ENCODE data around the gene SULT1A1. TPM values are rescaled to one million over a fixed set of nuclear protein-coding genes. Genes with fewer than 3 reads are reported as not detected.

Gene SULT1A1
- total and polyA plus RNA-seq, 2 donors (not counting 1 experiment from before 2014, with no cell fraction given), result 4.2 to 7.1 TPM

DNA sequence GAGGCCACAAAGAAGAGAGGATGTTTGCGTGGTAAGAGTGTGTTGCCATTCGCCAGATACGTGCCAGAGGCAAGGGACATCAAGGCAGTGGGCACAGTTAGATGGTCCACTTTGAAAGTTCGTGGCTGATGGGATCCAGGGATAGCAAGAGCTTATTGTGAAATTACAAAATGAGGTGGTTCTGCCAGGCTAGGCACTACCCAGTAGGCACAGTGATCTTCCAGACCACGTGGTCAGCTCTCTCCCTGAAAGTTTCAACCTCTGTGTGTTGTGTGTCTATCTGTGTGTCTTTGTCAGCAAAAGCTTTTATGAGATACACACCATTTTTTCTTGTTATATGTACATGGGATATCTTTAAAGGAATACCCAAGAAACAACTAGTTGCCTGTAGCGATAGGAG is 46.6 kb downstream of the SULT1A1 start:
- Mint-ChIP-seq H3K9me3 (ENCODE audit: insufficient read depth) (peaks cover 7% of the 10 kb centered on the region), H3K4me3 (no peak overlapping the region), H3K4me1 (peaks cover 6% of the 10 kb centered on the region), H3K27ac (no peak overlapping the region), H3K27me3 (no peaks in the 10 kb centered on the region)
- ChIA-PET POLR2A (no interaction called here), CTCF (interaction anchor here (0.7 kb wide), 1 partner anchor 398 kb away, joined by 3 read pairs; no protein-coding TSS in a partner anchor)
- no peak for DNase-seq
- H3K4me3 ChIP-seq (ENCODE audit: control extremely low read depth in 1 of 5, extremely low read depth in 1 of 5, insufficient read depth in 1 of 5, low read depth in 2 of 5, low read length in 4 of 5), result no peak overlapping the region
- no peak for ATAC-seq (ENCODE audit: low read depth)
- no peak overlapping the region for H3K27ac ChIP-seq (ENCODE audit: low read length in 2 of 2)
- intact Hi-C loops (cut with micrococcal nuclease), result no loop called here
- H3K79me2 ChIP-seq (ENCODE audit: control insufficient read depth, insufficient read depth, low read length), result peaks cover 89% of the 10 kb centered on the region
- peaks cover 59% of the 10 kb centered on the region for H4K20me1 ChIP-seq (ENCODE audit: control insufficient read depth, insufficient read depth, low read length, poor library complexity, severe bottlenecking)
- no peak overlapping the region for H2AFZ ChIP-seq (ENCODE audit: insufficient read depth, low read depth, low read length, poor library complexity, severe bottlenecking)
- no peaks in the 10 kb centered on the region for H3K27me3 ChIP-seq (replicated peaks in 1 of 4; ENCODE audit: control extremely low read depth in 1 of 4, control insufficient read depth in 3 of 4, insufficient read depth in 4 of 4, low read length in 3 of 4)
- TF ChIP-seq EZH2 (IDR thresholded peaks at IDR 0.05; ENCODE audit: borderline replicate concordance, insufficient read depth, low read depth, low read length, poor library complexity, severe bottlenecking), result no peak
- TF ChIP-seq, protein P1, sequence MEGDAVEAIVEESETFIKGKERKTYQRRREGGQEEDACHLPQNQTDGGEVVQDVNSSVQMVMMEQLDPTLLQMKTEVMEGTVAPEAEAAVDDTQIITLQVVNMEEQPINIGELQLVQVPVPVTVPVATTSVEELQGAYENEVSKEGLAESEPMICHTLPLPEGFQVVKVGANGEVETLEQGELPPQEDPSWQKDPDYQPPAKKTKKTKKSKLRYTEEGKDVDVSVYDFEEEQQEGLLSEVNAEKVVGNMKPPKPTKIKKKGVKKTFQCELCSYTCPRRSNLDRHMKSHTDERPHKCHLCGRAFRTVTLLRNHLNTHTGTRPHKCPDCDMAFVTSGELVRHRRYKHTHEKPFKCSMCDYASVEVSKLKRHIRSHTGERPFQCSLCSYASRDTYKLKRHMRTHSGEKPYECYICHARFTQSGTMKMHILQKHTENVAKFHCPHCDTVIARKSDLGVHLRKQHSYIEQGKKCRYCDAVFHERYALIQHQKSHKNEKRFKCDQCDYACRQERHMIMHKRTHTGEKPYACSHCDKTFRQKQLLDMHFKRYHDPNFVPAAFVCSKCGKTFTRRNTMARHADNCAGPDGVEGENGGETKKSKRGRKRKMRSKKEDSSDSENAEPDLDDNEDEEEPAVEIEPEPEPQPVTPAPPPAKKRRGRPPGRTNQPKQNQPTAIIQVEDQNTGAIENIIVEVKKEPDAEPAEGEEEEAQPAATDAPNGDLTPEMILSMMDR (IDR thresholded peaks at IDR 0.05), result no peak
- 96% methylated on average over 4 of the region's 6 CpGs for WGBS (ENCODE audit: insufficient coverage)
- peaks cover 2 to 10% of the 10 kb centered on the region in 2 experiments for H3K36me3 ChIP-seq (replicated peaks in 1 of 2; ENCODE audit: control extremely low read depth in 1 of 2, control insufficient read depth in 1 of 2, extremely low read depth in 1 of 2, insufficient read depth in 2 of 2, low read length in 1 of 2)
- peaks cover 0 to 17% (median 7%) of the 10 kb centered on the region in 3 donors for H3K9me3 ChIP-seq (ENCODE audit: control extremely low read depth in 1 of 3, control insufficient read depth in 2 of 3, insufficient read depth in 1 of 3, low read length in 2 of 3)
- no peak overlapping the region for H3K4me2 ChIP-seq (replicated peaks; ENCODE audit: low read depth, low read length, poor library complexity, severe bottlenecking)
- no peaks in the 10 kb centered on the region for H3K4me1 ChIP-seq (ENCODE audit: control insufficient read depth in 2 of 2, insufficient read depth in 2 of 2, low read length in 2 of 2)
- no peak overlapping the region for H3K9ac ChIP-seq (ENCODE audit: low read length)

DNA sequence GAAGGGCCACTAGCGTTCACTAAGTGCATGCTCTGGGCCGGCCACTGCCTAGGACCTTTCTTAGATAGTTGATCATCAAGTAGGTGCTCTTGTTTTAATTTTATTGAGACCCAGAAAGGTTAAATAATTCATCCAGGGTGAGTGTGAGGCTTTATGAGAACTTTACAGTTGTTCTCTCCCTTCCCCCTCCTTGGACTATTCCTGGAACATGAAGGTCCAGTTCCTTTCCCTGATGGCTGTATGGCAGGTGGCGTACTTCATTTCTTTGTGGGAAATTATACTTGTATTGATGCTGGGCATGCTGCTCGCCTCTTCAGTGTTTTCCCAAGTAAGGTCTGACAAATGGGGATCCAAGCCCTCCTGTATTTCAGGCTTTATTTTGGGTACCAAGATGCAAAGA is 47.6 kb downstream of the SULT1A1 start:
- WGBS (ENCODE audit: insufficient coverage), result 100% methylated on average over 1 of the region's 4 CpGs
- H3K36me3 ChIP-seq (replicated peaks in 1 of 2; ENCODE audit: control extremely low read depth in 1 of 2, control insufficient read depth in 1 of 2, extremely low read depth in 1 of 2, insufficient read depth in 2 of 2, low read length in 1 of 2), result peaks cover 2 to 14% of the 10 kb centered on the region in 2 experiments
- H3K4me2 ChIP-seq (replicated peaks; ENCODE audit: low read depth, low read length, poor library complexity, severe bottlenecking), result no peak overlapping the region
- peaks cover 89% of the 10 kb centered on the region for H3K79me2 ChIP-seq (ENCODE audit: control insufficient read depth, insufficient read depth, low read length)
- CTCF ChIA-PET, result no interaction called here
- peaks cover 51% of the 10 kb centered on the region for H4K20me1 ChIP-seq (ENCODE audit: control insufficient read depth, insufficient read depth, low read length, poor library complexity, severe bottlenecking)
- H3K9me3 ChIP-seq (ENCODE audit: control extremely low read depth in 1 of 3, control insufficient read depth in 2 of 3, insufficient read depth in 1 of 3, low read length in 2 of 3), result peaks cover 0 to 16% (median 4%) of the 10 kb centered on the region in 3 donors
- ATAC-seq (ENCODE audit: low read depth) (no peak), DNase-seq (no peak)
- H2AFZ ChIP-seq (ENCODE audit: insufficient read depth, low read depth, low read length, poor library complexity, severe bottlenecking), result no peak overlapping the region
- peaks cover 8% of the 10 kb centered on the region for H3K4me1 Mint-ChIP-seq
- no peaks in the 10 kb centered on the region for H3K27me3 Mint-ChIP-seq
- no peaks in the 10 kb centered on the region for H3K27me3 ChIP-seq (replicated peaks in 1 of 4; ENCODE audit: control extremely low read depth in 1 of 4, control insufficient read depth in 3 of 4, insufficient read depth in 4 of 4, low read length in 3 of 4)
- TF ChIP-seq, protein P1 (IDR thresholded peaks at IDR 0.05), result no peak
- TF ChIP-seq EZH2 (IDR thresholded peaks at IDR 0.05; ENCODE audit: borderline replicate concordance, insufficient read depth, low read depth, low read length, poor library complexity, severe bottlenecking), result no peak
- no peak overlapping the region for H3K4me3 Mint-ChIP-seq
- POLR2A ChIA-PET, result no interaction called here
- H3K4me3 ChIP-seq (ENCODE audit: control extremely low read depth in 1 of 5, extremely low read depth in 1 of 5, insufficient read depth in 1 of 5, low read depth in 2 of 5, low read length in 4 of 5), result no peak overlapping the region
- no peaks in the 10 kb centered on the region for H3K4me1 ChIP-seq (ENCODE audit: control insufficient read depth in 2 of 2, insufficient read depth in 2 of 2, low read length in 2 of 2)
- no peak overlapping the region for H3K27ac ChIP-seq (ENCODE audit: low read length in 2 of 2)
- H3K9me3 Mint-ChIP-seq (ENCODE audit: insufficient read depth), result peaks cover 2% of the 10 kb centered on the region
- H3K27ac Mint-ChIP-seq, result no peak overlapping the region
- no peak overlapping the region for H3K9ac ChIP-seq (ENCODE audit: low read length)
- intact Hi-C loops (cut with micrococcal nuclease), result no loop called here
